Measurements from ENCODE around the gene TM9SF3. TPM values are rescaled to one million over a fixed set of nuclear protein-coding genes. Genes with fewer than 3 reads are reported as not detected.

Gene TM9SF3
- total RNA-seq, 1 experiment from 2014 or later = 125 TPM

DNA sequence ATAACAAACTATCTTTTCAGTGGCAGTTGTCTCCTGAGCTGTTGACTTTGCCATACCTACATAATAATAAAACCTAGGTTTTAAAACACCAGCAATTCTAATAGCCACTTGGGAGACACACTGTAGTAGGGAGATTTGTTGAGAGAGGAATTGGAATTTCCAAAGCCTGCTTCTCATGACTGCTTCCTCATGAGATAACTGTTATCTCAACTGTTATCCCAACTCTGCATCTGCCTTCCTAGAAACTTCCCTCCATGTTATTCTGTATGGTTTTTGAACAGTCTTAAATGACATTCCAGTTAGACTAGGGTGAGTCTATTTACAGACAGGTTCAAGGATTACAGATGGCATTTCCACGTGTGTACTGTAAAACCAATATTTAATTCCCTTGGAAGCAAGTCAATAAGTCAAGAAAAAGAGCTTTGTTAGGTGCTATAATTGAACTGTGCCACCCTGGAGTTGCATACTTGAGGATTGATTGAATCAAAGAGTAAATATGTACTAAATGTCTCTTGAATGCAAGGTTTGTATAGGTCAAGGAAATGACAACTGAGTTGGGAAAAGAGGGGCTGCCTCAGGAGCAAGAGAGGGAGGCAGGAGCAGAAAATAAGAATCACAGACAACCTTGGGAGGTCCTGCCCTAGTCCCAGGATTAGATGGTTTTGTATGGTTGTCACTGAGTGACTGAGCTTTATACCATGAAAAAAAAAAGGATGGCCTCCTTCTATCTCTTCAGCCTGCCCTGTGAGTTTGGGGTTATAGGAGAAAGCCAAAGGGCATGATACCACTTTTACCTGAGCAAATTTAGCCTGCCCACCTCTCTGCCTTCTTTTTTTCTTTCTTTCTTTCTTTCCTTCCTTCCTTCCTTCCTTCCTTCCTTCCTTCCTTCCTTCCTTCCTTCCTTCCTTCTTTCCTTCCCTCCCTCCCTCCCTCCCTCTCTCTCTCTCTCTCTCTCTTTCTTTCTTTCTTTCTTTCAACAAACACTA lies 9.9 kb upstream of the TM9SF3 start:
- ChIA-PET CTCF (no interaction called here), POLR2A (ENCODE audit: low non-redundant PET) (interaction anchor here (0.6 kb wide), 1 partner anchor 64 kb away, joined by 3 read pairs; no protein-coding TSS in a partner anchor)
- Histone ChIP-seq H3K4me3 (ENCODE audit: low read depth, low read length, poor library complexity, severe bottlenecking) (no peak overlapping the region), H3K9me3 (ENCODE audit: low read depth, low read length, poor library complexity, severe bottlenecking) (no peaks in the 10 kb centered on the region), H3K27me3 (replicated peaks; ENCODE audit: insufficient read depth, low read depth, low read length, poor library complexity) (peaks cover 9% of the 10 kb centered on the region), H3K4me1 (ENCODE audit: insufficient read depth, low read length, poor library complexity, severe bottlenecking) (no peaks in the 10 kb centered on the region), H3K27ac (ENCODE audit: low read depth, low read length, poor library complexity, severe bottlenecking) (no peak overlapping the region), H3K36me3 (ENCODE audit: insufficient read depth, low read length, poor library complexity, severe bottlenecking) (no peaks in the 10 kb centered on the region)
- no TSS peak for BruUV-seq (replicated peaks)
- intact Hi-C loops (cut with micrococcal nuclease; ENCODE audit: unreplicated experiment) = no loop called here
- TF ChIP-seq, protein P1, sequence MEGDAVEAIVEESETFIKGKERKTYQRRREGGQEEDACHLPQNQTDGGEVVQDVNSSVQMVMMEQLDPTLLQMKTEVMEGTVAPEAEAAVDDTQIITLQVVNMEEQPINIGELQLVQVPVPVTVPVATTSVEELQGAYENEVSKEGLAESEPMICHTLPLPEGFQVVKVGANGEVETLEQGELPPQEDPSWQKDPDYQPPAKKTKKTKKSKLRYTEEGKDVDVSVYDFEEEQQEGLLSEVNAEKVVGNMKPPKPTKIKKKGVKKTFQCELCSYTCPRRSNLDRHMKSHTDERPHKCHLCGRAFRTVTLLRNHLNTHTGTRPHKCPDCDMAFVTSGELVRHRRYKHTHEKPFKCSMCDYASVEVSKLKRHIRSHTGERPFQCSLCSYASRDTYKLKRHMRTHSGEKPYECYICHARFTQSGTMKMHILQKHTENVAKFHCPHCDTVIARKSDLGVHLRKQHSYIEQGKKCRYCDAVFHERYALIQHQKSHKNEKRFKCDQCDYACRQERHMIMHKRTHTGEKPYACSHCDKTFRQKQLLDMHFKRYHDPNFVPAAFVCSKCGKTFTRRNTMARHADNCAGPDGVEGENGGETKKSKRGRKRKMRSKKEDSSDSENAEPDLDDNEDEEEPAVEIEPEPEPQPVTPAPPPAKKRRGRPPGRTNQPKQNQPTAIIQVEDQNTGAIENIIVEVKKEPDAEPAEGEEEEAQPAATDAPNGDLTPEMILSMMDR (conservative IDR thresholded peaks at IDR 0.05; ENCODE audit: low read depth, low read length) = no peak
- no peak for TF ChIP-seq EZH2 (IDR thresholded peaks at IDR 0.05; ENCODE audit: borderline replicate concordance, low read depth, low read length, poor library complexity, severe bottlenecking)
- no peak for DNase-seq (ENCODE audit: low spot score)

DNA sequence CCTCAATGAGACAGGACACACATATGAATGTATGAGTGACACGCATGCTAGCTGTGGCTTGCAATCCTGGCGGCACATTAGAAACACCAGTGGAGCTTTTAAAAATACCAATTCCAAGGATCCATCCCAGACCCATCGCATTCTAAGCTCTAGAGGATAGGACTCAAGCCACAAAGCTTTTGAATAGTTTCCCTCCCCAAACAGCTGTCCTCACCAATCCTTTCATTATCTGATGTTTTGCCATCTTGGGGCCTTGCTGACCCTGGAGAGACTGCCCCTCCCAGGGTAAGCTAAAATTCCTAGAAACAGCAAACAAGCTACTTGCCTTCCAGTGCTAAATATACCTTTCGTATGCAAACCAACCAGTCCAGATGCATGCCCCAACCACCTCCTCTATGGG lies 8.9 kb upstream of the TM9SF3 start:
- intact Hi-C loops (cut with micrococcal nuclease; ENCODE audit: unreplicated experiment) = no loop called here
- ChIA-PET POLR2A (ENCODE audit: low non-redundant PET) (no interaction called here), CTCF (no interaction called here)
- no peak for DNase-seq (ENCODE audit: low spot score)
- Histone ChIP-seq H3K4me1 (ENCODE audit: insufficient read depth, low read length, poor library complexity, severe bottlenecking) (no peaks in the 10 kb centered on the region), H3K27me3 (replicated peaks; ENCODE audit: insufficient read depth, low read depth, low read length, poor library complexity) (peaks cover 6% of the 10 kb centered on the region), H3K36me3 (ENCODE audit: insufficient read depth, low read length, poor library complexity, severe bottlenecking) (no peaks in the 10 kb centered on the region), H3K9me3 (ENCODE audit: low read depth, low read length, poor library complexity, severe bottlenecking) (no peaks in the 10 kb centered on the region), H3K4me3 (ENCODE audit: low read depth, low read length, poor library complexity, severe bottlenecking) (no peak overlapping the region), H3K27ac (ENCODE audit: low read depth, low read length, poor library complexity, severe bottlenecking) (no peak overlapping the region)
- BruUV-seq (replicated peaks) = no TSS peak
- TF ChIP-seq EZH2 (IDR thresholded peaks at IDR 0.05; ENCODE audit: borderline replicate concordance, low read depth, low read length, poor library complexity, severe bottlenecking) = no peak
- TF ChIP-seq, protein P1 (conservative IDR thresholded peaks at IDR 0.05; ENCODE audit: low read depth, low read length) = no peak

DNA sequence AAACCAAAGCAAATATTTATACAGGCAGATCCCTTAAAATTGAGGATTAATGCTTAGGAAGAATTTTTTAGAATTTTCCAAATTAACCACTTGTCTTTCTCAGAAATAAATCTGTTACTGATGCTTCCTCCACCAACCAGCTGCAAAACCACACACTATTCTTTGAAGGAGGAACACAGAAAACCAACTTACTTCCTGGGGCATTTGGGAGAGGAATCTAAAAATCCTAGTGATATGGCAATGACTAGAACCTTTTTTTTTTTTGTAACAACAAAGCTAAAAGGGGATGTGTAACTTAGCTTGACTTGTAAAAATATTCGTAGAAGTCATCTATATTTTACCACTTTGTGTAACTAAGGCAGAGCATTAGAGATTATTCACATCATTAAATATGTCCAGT lies 5.1 kb upstream of the TM9SF3 start:
- BruUV-seq (replicated peaks) = no TSS peak
- intact Hi-C loops (cut with micrococcal nuclease; ENCODE audit: unreplicated experiment) = no loop called here
- POLR2A ChIA-PET (ENCODE audit: low non-redundant PET) = no interaction called here

More for the DNA sequence above, 5.1 kb upstream of the TM9SF3 start:
- Histone ChIP-seq H3K27me3 (replicated peaks; ENCODE audit: insufficient read depth, low read depth, low read length, poor library complexity) (no peaks in the 10 kb centered on the region), H3K27ac (ENCODE audit: low read depth, low read length, poor library complexity, severe bottlenecking) (no peak overlapping the region), H3K36me3 (ENCODE audit: insufficient read depth, low read length, poor library complexity, severe bottlenecking) (no peaks in the 10 kb centered on the region), H3K4me1 (ENCODE audit: insufficient read depth, low read length, poor library complexity, severe bottlenecking) (peaks cover 9% of the 10 kb centered on the region), H3K4me3 (ENCODE audit: low read depth, low read length, poor library complexity, severe bottlenecking) (no peak overlapping the region), H3K9me3 (ENCODE audit: low read depth, low read length, poor library complexity, severe bottlenecking) (no peaks in the 10 kb centered on the region)
- CTCF ChIA-PET = no interaction called here
- no peak for TF ChIP-seq EZH2 (IDR thresholded peaks at IDR 0.05; ENCODE audit: borderline replicate concordance, low read depth, low read length, poor library complexity, severe bottlenecking)
- TF ChIP-seq, protein P1 (conservative IDR thresholded peaks at IDR 0.05; ENCODE audit: low read depth, low read length) = no peak
- DNase-seq (ENCODE audit: low spot score) = no peak

Measured in A673 (cell line).